HG03175 (cell line): ENCODE results near the gene ANKRD13A.
"Not testable (repeated sequence)": the region's sequence is repeated elsewhere in the genome, so short reads cannot be mapped to it uniquely, and the experiment has no call there.

ENCODE experiments used
- ATAC-seq: cut with Tn5 transposase; IDR thresholded peaks from one replicate; pipeline ENCODE4 v1.9.1; 2021; ENCODE audit warnings: mild to moderate bottlenecking, moderate library complexity; ENCODE audit not compliant: unreplicated experiment

The ANKRD13A gene

DNA sequence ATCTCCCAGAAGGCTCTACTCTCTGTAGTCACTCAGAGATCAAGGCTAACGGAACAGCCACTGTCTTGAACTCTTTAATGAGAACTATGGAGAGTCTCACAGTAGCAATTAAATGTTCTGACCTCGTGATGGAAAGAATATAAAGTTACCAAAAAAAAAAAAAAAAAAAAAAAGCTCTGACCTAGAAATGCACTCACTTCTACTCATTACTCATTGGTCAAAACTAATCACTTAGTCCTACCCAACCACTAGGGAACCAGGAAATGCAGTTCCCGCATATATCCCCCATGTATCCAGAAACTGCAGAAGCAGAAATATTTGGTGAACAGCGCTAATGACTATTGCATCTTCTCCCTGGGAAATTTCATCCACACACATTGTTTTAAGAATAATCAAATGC is 78.6 kb downstream of the ANKRD13A start:
- ATAC-seq: no peak

DNA sequence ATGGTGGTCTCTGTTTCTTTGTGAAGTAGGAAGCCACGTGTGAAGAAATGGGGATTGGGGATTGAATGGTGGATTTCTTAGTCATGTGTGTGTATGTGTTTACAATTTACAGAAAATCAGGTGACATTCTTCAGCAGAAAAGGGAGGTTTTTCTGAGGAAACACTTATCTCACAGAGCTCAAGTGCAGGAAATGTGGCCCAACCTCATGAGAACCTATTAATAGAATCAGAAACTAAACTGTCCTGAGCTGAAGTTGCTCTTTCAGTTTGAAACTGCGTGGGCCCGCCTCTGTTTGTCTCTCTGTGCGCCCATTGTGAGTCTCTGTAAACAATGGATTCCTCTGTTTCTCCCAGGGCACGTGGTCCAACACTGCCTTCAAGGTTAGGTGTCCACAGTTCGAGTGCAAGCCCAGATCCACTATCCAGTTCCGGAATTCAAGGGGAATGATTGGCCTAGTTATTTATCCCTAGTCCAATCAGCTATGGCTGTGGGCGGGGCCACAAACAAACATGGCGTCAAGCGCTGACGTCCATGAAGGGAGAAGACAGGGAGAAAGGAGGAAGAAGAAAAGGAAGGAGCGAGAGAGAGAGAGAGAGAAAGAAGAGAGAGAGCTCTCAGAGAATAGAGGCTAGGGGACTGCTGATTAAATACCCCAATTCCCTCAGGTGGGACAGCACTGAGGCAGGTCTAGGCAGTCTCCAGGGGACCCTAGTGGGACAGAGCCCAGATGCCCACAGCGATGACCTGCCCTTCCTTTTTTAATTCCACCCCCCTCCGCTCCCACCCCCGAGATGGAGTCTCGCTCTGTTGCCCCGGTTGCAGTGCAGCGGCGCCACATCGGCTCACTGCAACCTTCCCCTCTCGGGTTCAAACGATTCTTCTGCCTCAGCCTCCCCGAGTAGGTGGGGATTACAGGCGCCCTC is 80.5 kb downstream of the ANKRD13A start:
- peak; percentile 91 for ATAC-seq

- ATAC-seq: no peak
Measured at GRCh38 chr12:110080410-110080809, 81.2 kb downstream of the ANKRD13A start.

- no peak for ATAC-seq
Measured at GRCh38 chr12:110084314-110085015, 85.2 kb downstream of the ANKRD13A start.

- not testable (repeated sequence) for ATAC-seq
Measured at GRCh38 chr12:110088216-110088615, 89.0 kb downstream of the ANKRD13A start.

GRCh38 chr12:110088936-110089335 is 89.7 kb downstream of the ANKRD13A start:
- ATAC-seq: no peak
